Muscle layer of duodenum (tissue), 2 donors: ENCODE data around the gene CALHM3.

Source experiments
- H3K27ac ChIP-seq: one replicate; pipeline ENCODE4 v1.7.0; 2013; ENCODE audit warnings: mild to moderate bottlenecking, low read length
- H3K27me3 ChIP-seq: one replicate; pipeline ENCODE4 v1.7.0; 2013; ENCODE audit warnings: low read depth, mild to moderate bottlenecking, control low read depth, low read length
- H3K36me3 ChIP-seq, 2 donors: one replicate each; pipeline ENCODE4 v1.7.0; 2013; ENCODE audit warnings: low read length in 2 of 2, control low read depth in 1 of 2, mild to moderate bottlenecking in 1 of 2; ENCODE audit not compliant: insufficient read depth in 2 of 2, control insufficient read depth in 1 of 2
- H3K4me1 ChIP-seq, 2 donors: one replicate each; pipeline ENCODE4 v1.7.0; 2013; ENCODE audit warnings: low read length in 2 of 2, mild to moderate bottlenecking in 2 of 2, control low read depth in 1 of 2, moderate library complexity in 1 of 2; ENCODE audit not compliant: insufficient read depth in 2 of 2, control insufficient read depth in 1 of 2
- H3K4me3 ChIP-seq, 2 donors: one replicate each; pipeline ENCODE4 v1.7.0; 2013; ENCODE audit warnings: low read length in 2 of 2, low read depth in 1 of 2, mild to moderate bottlenecking in 1 of 2
- H3K9me3 ChIP-seq, 2 donors: one replicate each; pipeline ENCODE4 v1.7.0; 2013; ENCODE audit warnings: low read length in 2 of 2, control low read depth in 1 of 2, mild to moderate bottlenecking in 1 of 2; ENCODE audit not compliant: control insufficient read depth in 1 of 2
- donor health status: healthy.

The CALHM3 gene

GRCh38 chr10:103454026-103454425 lies 25.0 kb downstream of the CALHM3 start:
- H3K27ac ChIP-seq, result no peak overlapping the region
- H3K36me3 ChIP-seq, result peaks cover 0 to 8% of the 10 kb centered on the region in 2 donors
- H3K4me1 ChIP-seq, result peaks cover 12 to 15% of the 10 kb centered on the region in 2 donors
- H3K9me3 ChIP-seq, result no peaks in the 10 kb centered on the region
- H3K27me3 ChIP-seq, result no peaks in the 10 kb centered on the region
- no peak overlapping the region for H3K4me3 ChIP-seq

GRCh38 chr10:103452506-103453230 lies 26.4 kb downstream of the CALHM3 start:
- H3K9me3 ChIP-seq, result no peaks in the 10 kb centered on the region
- no peak overlapping the region for H3K27ac ChIP-seq
- H3K27me3 ChIP-seq, result no peaks in the 10 kb centered on the region
- H3K36me3 ChIP-seq, result peaks cover 3 to 11% of the 10 kb centered on the region in 2 donors
- H3K4me3 ChIP-seq, result peak overlapping the region; percentile 77 to 87
- peaks cover 12 to 20% of the 10 kb centered on the region in 2 donors for H3K4me1 ChIP-seq

GRCh38 chr10:103451831-103452505 lies 27.1 kb downstream of the CALHM3 start, which contains the start of gene CALHM2:
Gene CALHM2, minus strand, starts transcription at chr10:103452370. Its CDS starts 2,429 bp downstream, at chr10:103449941.
- Histone ChIP-seq H3K4me1 (peaks cover 12 to 20% of the 10 kb centered on the region in 2 donors), H3K4me3 (peak within 1 kb of the TSS; percentile 77 to 87), H3K27me3 (no peaks in the 10 kb centered on the region), H3K27ac (peak within 1 kb of the TSS; percentile 93), H3K9me3 (no peaks in the 10 kb centered on the region), H3K36me3 (peaks cover 7 to 18% of the 10 kb centered on the region in 2 donors)

DNA sequence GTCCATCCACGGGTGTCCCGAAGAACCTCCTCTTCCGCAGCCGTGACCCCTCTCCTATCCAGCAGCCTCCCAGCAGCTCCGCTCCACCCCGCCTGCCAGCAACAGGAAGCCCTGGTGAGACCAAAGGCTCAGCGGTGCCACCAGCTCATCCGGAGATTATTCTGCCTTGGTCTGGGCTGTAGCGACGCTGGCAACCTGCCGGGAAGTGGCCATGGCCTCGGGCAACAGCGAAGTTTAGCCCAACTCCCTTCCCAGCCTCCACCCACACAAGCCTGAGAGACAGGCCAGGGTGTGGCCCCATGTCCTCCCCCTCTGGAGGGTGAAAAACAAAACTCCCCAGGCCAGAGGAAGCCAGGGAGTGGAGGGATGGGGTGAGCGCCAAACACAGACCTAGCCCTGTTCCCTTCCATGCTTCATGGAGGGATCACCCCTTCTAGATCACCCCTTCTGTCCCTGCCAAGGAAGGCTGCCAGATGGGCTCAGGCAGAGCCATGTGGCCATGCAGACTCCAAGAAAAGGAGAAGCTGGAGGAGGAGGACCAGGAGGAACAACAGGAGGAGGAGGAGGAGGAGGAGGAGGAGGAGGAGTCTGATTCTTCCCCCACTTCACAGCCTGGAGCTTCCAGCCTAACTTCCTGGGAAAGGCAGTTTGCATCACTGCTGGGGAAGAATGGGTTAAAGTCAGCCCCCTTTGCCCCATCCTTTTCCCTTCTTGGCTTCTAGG lies 27.8 kb downstream of the CALHM3 start:
- Histone ChIP-seq H3K27ac (peak overlapping the region; percentile 93), H3K36me3 (peaks cover 7 to 21% of the 10 kb centered on the region in 2 donors), H3K27me3 (no peaks in the 10 kb centered on the region), H3K4me3 (peak overlapping the region; percentile 77 to 87), H3K4me1 (peaks cover 12 to 20% of the 10 kb centered on the region in 2 donors), H3K9me3 (no peaks in the 10 kb centered on the region)

DNA sequence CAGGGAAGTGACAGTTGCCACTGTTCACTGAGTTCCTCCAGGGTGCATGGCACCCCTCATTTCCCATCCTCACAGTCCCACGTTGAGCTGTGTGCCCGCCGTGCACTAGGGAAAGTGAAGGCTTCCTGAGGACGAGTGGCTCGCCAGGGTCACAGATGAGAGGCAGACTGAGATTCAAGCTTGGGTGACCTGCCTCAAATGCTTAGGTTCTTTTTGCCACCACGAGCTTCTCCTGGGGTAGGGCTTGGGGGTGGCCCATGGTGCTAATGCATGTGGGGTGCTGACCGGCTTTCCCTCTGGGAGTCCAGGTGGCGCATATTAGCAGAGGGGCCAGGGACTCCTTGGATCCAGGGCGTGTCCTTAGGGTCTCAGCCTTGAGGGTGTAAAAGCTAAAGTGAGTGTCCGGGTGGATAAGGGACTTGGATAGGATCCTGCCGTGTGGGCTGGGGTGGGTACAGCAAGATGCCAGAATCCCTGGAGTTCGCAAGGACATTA lies 28.8 kb downstream of the CALHM3 start:
- Histone ChIP-seq H3K27ac (peak overlapping the region; percentile 93), H3K9me3 (no peaks in the 10 kb centered on the region), H3K27me3 (no peaks in the 10 kb centered on the region), H3K36me3 (peaks cover 13 to 31% of the 10 kb centered on the region in 2 donors), H3K4me1 (peaks cover 12 to 27% of the 10 kb centered on the region in 2 donors), H3K4me3 (peak overlapping the region; percentile 77 to 87)

GRCh38 chr10:103449208-103450144 lies 29.6 kb downstream of the CALHM3 start:
- peaks cover 21 to 38% of the 10 kb centered on the region in 2 donors for H3K36me3 ChIP-seq
- H3K4me1 ChIP-seq, result peaks cover 12 to 28% of the 10 kb centered on the region in 2 donors
- peak overlapping the region in 1 of 2 donors; percentile 77 for H3K4me3 ChIP-seq
- H3K27me3 ChIP-seq, result no peaks in the 10 kb centered on the region
- H3K27ac ChIP-seq, result no peak overlapping the region
- H3K9me3 ChIP-seq, result no peaks in the 10 kb centered on the region

- Histone ChIP-seq H3K27me3 (no peaks in the 10 kb centered on the region), H3K9me3 (no peaks in the 10 kb centered on the region), H3K4me1 (peaks cover 12 to 28% of the 10 kb centered on the region in 2 donors), H3K36me3 (peaks cover 27 to 45% of the 10 kb centered on the region in 2 donors), H3K27ac (no peak overlapping the region), H3K4me3 (no peak overlapping the region)
Observed at GRCh38 chr10:103448746-103449145, 30.3 kb downstream of the CALHM3 start.

DNA sequence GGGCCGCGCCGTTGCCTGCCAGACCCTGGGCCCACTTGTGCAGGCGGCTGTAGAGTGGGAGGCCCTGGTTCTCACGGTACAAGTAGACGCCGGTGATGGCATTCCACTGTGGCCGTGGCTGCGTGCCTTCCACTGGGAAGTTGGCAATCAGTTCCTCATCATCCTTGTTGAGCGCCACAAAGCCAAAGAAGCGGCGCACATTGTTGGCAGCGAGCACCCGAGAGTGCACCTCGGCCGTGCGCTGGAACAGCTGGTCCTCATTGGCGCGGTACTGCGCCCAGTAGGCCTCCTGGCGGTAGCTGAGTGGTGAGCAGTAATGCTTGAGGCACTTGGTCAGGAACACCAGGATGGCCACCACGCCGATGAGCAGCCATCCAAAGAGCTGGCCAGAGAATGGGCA lies 31.9 kb downstream of the CALHM3 start:
- H3K36me3 ChIP-seq, result peaks cover 34 to 61% of the 10 kb centered on the region in 2 donors
- no peaks in the 10 kb centered on the region for H3K27me3 ChIP-seq
- peaks cover 12 to 28% of the 10 kb centered on the region in 2 donors for H3K4me1 ChIP-seq
- no peak overlapping the region for H3K4me3 ChIP-seq
- H3K27ac ChIP-seq, result no peak overlapping the region
- H3K9me3 ChIP-seq, result no peaks in the 10 kb centered on the region

GRCh38 chr10:103445767-103446567 lies 33.1 kb downstream of the CALHM3 start:
- Histone ChIP-seq H3K4me3 (peak overlapping the region in 1 of 2 donors; percentile 20), H3K27me3 (no peaks in the 10 kb centered on the region), H3K27ac (peak overlapping the region; percentile 69), H3K4me1 (peaks cover 12 to 28% of the 10 kb centered on the region in 2 donors), H3K36me3 (peaks cover 34 to 73% of the 10 kb centered on the region in 2 donors), H3K9me3 (no peaks in the 10 kb centered on the region)

DNA sequence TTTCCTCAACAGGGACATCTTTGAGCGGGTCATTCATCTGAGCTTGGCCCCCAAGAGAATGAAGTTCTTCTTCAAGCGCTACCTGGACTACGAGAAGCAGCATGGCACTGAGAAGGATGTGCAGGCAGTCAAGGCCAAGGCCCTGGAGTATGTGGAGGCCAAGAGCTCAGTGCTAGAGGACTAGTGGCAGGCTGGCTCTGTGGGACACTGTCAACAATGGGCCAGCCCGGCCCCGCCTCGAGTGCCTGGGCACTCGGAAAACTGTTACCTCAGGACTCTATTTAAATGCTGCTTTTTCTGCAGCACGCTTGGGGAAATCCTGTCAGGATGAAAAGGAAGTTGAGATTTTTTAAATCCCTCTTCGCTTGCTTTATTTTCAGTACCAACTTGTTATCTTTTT lies 33.7 kb downstream of the CALHM3 start:
- no peak overlapping the region for H3K4me3 ChIP-seq
- peaks cover 35 to 79% of the 10 kb centered on the region in 2 donors for H3K36me3 ChIP-seq
- peaks cover 7 to 26% of the 10 kb centered on the region in 2 donors for H3K4me1 ChIP-seq
- H3K9me3 ChIP-seq, result no peaks in the 10 kb centered on the region
- peak overlapping the region; percentile 69 for H3K27ac ChIP-seq
- H3K27me3 ChIP-seq, result no peaks in the 10 kb centered on the region
